Activated CD4-positive, alpha-beta T cell treated with anti-CD3 and anti-CD28 coated beads, Interleukin-2, amount 10 ng/mL, durations not matched to agents 24 days and 14 days (primary cell): Measurements from ENCODE around the gene ARFGAP3. TPM values are rescaled to one million over a fixed set of nuclear protein-coding genes. Genes with fewer than 3 reads are reported as not detected.
A peak's percentile ranks its signal among the peaks of the same experiment; 100 is the strongest.

Source experiments
- DNase-seq: peaks from one replicate; pipeline ENCODE4 v3.0.0; 2022
- H3K27ac Mint-ChIP-seq: one replicate; pipeline ENCODE4 v1.8.0; 2022; ENCODE audit warnings: mild to moderate bottlenecking, mixed read lengths
- H3K27me3 Mint-ChIP-seq: one replicate; pipeline ENCODE4 v1.8.0; 2022; ENCODE audit warnings: mixed read lengths
- H3K36me3 Mint-ChIP-seq: one replicate; pipeline ENCODE4 v1.8.0; 2022; ENCODE audit warnings: low read depth, mild to moderate bottlenecking, mixed read lengths
- H3K4me1 Mint-ChIP-seq: one replicate; pipeline ENCODE4 v1.8.0; 2021; ENCODE audit warnings: mixed read lengths
- H3K4me3 Mint-ChIP-seq: one replicate; pipeline ENCODE4 v1.8.0; 2022; ENCODE audit warnings: mild to moderate bottlenecking, moderate library complexity, mixed read lengths
- H3K9me3 Mint-ChIP-seq: one replicate; pipeline ENCODE4 v1.8.0; 2021; ENCODE audit warnings: mixed read lengths
- intact Hi-C: fragments of 100-400 bp; cut with micrococcal nuclease; formaldehyde crosslinking; loops from one replicate; pipeline ENCODE4 v1.15.1; 2023
- total RNA-seq: library from RNA; stranded (reverse); gene quantifications from 2 replicates; pipeline ENCODE4 v1.2.3, GENCODE V29; 2022

ARFGAP3 gene
- total RNA-seq, 1 donor from 2014 or later, result 34.8 TPM

DNA sequence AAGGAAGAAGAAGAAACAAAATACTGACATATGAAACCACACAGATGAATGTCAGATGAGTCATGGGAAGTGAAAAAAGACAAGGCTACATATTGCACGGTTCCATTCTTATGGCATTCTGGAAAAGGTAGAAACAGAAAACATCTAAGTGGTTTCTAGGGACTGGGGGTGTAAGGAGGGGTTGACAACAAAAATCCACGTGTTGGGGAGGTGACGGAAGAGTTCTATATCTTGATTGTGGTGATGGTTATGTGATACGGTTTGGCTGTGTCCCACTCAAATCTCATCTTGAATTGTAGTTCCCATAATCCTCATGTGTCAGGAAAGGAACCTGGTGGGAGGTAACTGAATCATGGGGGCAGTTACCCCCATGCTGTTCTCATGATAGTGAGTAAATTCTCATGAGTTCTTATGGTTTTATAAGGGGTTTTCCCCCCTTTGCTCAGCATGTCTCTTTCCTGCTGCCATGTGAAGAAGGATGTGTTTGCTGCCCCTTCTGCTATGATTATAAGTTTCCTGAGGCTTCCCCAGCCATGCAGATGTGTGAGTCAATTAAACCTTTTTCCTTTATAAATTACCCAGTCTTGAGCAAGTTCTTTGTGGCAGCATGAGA lies 6.4 kb upstream of the ARFGAP3 start:
- peaks cover 12% of the 10 kb centered on the region for H3K4me1 Mint-ChIP-seq
- intact Hi-C loops, result loop anchor here (1.0 to 10.0 kb wide), 4 partner anchors 32 to 324 kb away; partner anchors contain the start of genes TTLL1 and TTLL12

DNA sequence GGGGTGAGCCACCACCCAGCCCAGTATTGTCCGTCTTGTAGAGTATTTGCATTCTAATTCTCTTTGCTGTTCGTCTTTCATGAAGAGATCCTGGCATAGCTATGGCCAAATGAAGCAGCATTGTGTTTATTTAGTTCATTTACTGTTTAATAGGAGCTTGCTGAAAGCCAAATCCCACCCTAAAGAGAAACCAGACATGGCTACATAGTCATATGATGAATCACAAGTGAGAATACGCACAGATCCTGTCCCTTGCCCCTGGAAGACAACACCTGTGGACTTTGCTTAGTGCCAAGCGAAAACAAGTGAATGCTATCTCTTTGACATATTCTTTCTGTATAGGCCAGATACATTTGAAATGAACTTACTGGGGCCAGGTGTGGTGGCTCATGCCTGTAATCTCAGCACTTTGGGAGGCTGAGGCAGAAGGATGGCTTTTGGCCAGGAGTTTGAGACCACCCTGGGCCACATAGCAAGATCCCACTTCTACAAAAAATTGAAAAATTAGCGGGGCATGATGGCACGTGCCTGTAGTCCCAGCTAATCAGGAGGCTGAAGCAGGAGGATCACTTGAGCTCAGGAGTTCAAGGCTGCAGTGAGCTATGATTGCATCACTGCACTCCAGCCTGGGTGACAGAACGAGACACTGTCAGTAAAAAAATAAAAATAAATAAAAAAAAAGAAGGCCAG lies 5.1 kb upstream of the ARFGAP3 start:
- Mint-ChIP-seq H3K4me3 (no peak overlapping the region), H3K36me3 (peaks cover 9% of the 10 kb centered on the region), H3K4me1 (peaks cover 12% of the 10 kb centered on the region), H3K27ac (no peak overlapping the region), H3K9me3 (peaks cover 10% of the 10 kb centered on the region), H3K27me3 (peaks cover 5% of the 10 kb centered on the region)
- no peak for DNase-seq
- intact Hi-C loops, result loop anchor here (5.0 to 10.0 kb wide), 2 partner anchors 70 to 223 kb away; partner anchors contain the start of gene TTLL1

More for the DNA sequence above, 6.4 kb upstream of the ARFGAP3 start:
- Mint-ChIP-seq H3K27ac (peak overlapping the region; percentile 91), H3K4me3 (peak overlapping the region; percentile 13), H3K27me3 (peaks cover 5% of the 10 kb centered on the region), H3K9me3 (peaks cover 10% of the 10 kb centered on the region), H3K36me3 (peaks cover 9% of the 10 kb centered on the region)
- peak; percentile 62 for DNase-seq

DNA sequence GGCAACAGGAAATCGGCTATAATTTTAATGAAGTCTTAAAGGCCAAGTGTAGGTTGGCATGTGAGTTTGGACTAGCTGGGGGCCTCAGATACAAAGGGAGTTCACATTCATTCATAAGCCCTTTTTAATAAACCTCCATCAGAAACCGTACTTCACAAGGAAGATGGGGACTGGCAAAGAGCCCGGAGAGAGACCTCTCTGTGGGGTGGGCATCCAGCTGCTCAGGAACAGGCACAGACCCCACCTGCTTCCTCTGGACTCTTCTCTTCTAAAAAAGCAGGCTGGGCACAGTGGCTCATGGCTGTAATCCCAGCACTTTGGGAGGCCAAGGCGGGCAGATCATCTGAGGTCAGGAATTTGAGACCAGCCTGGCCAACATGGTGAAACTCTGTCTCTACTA lies 3.9 kb upstream of the ARFGAP3 start:
- no peak for DNase-seq
- no peak overlapping the region for H3K4me3 Mint-ChIP-seq
- H3K36me3 Mint-ChIP-seq, result peaks cover 9% of the 10 kb centered on the region
- H3K27ac Mint-ChIP-seq, result no peak overlapping the region
- intact Hi-C loops, result loop anchor here (5.0 to 10.0 kb wide), 2 partner anchors 71 to 224 kb away; partner anchors contain the start of gene TTLL1
- peaks cover 10% of the 10 kb centered on the region for H3K9me3 Mint-ChIP-seq
- peaks cover 16% of the 10 kb centered on the region for H3K4me1 Mint-ChIP-seq
- peaks cover 5% of the 10 kb centered on the region for H3K27me3 Mint-ChIP-seq

DNA sequence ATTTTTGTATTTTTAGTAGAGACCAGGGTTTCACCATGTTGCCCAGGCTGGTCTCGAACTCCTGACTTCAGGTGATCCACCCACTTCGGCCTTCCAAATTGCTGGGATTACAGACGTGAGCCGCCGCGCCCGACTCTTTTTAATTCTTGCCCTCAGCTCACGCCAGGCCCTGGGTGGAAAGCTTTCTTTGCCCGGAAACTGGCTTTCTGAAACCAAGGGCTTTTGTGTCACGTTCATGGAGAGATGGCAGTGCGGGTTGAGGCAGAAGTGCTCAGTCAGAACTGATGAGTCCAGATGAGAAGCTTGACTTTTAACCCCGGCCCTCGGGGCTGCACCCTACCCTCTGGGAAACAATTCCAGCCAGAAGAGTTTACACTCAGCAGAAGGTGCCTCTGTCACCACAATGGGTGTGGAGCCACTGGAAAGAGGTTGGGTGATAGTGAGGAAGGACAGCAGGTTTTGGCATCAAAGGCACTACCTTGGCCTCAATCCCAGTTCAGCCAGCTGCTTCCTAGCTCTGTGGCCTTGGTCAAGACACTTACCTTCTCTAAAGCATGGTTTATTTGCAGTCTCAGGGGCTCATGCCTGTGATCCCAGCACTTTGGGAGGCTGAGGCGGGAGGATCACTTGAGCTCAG lies 890 bp upstream of the ARFGAP3 start:
- intact Hi-C loops, result loop anchor here (5.0 kb wide), 1 partner anchor 159 kb away; the partner anchor contains the start of gene PACSIN2
- peak; percentile 64 for DNase-seq
- Mint-ChIP-seq H3K4me3 (peak overlapping the region; percentile 40), H3K27me3 (peaks cover 5% of the 10 kb centered on the region), H3K36me3 (no peaks in the 10 kb centered on the region), H3K4me1 (peaks cover 10% of the 10 kb centered on the region), H3K9me3 (peaks cover 4% of the 10 kb centered on the region), H3K27ac (peak overlapping the region; percentile 37)

DNA sequence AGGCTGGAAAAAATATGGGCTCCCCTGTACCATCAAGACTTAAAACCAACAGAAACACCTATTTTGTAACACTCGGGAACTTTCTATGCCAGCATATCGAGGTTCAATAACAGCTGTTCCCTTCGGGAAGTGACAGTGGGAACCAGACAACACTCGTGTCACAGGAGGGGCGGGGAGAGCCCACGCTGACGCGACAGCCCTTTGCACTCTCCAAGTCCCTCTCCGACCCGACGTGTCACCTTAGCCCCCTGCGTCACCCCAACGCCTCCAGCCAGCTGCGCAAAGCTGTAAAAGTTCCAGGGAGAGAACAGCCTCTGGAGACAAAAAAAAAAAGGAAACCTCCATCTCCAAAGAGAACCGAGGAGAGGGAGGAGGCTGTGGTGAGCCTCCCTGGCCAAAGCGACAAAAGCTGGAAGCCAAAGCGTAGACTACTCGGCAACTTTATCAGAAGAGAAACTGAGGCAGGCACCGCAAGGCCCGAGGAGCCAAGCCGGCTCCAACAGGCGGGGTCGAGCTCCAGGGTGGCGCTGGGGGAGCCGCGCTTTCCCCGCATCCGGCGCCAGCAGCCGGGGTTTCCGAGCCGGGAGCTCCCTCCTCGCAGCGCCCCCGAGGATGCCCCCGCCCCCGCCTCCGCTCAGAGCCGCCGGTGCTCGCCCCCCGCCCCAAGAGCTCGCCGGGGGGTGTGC lies 751 bp downstream of the ARFGAP3 start:
- peak; percentile 81 for DNase-seq
- H3K27ac Mint-ChIP-seq, result peak overlapping the region; percentile 95
- intact Hi-C loops, result loop anchor here (5.0 kb wide), 1 partner anchor 161 kb away; the partner anchor contains the start of gene PACSIN2
- no peaks in the 10 kb centered on the region for H3K36me3 Mint-ChIP-seq
- H3K9me3 Mint-ChIP-seq, result no peaks in the 10 kb centered on the region
- H3K27me3 Mint-ChIP-seq, result peaks cover 5% of the 10 kb centered on the region
- H3K4me1 Mint-ChIP-seq, result peaks cover 6% of the 10 kb centered on the region
- peak overlapping the region; percentile 95 for H3K4me3 Mint-ChIP-seq

DNA sequence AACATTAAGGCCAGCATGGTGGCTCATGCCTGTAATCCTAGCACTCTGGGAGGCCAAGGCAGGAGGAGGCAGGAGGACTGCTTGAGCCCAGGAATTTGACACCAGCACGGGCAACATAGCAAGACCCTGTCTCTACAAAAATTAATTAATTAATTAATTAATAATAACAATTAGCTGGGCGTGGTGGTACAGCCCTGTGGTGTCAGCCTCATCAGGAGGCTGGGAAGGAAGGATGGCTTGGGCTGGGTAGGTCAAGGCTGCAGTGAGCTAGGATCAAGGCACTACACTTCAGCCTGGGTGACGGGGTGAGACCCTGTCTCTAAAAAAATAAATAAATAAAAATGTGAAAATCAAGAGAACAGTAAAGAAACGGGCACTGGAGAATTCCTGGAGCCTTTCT lies 1.4 kb downstream of the ARFGAP3 start:
- Mint-ChIP-seq H3K4me3 (peak overlapping the region; percentile 95), H3K4me1 (peaks cover 6% of the 10 kb centered on the region), H3K9me3 (no peaks in the 10 kb centered on the region), H3K36me3 (no peaks in the 10 kb centered on the region), H3K27ac (peak overlapping the region; percentile 95), H3K27me3 (peaks cover 2% of the 10 kb centered on the region)
- intact Hi-C loops, result loop anchor here (5.0 kb wide), 1 partner anchor 162 kb away; the partner anchor contains the start of gene PACSIN2
- DNase-seq, result no peak

DNA sequence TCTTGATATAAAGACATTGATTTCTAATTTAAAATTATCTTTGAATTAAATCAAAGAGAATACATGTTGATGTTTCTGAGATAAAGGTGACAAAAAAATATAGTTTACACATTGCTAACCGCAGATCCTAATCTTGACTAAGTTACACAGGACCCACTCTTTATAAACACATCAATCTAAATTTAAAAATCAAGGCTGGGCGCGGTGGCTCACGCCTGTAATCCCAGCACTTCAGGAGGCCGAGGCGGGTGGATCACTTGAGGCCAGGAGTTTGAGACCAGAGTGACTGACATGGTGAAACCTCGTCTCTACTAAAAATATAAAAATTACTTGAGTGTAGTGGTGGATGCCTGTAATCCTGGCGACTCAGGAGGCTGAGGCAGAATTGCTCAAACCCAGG lies 1.9 kb downstream of the ARFGAP3 start:
- H3K4me1 Mint-ChIP-seq, result peaks cover 6% of the 10 kb centered on the region
- H3K36me3 Mint-ChIP-seq, result peaks cover 2% of the 10 kb centered on the region
- no peaks in the 10 kb centered on the region for H3K27me3 Mint-ChIP-seq
- DNase-seq, result no peak
- no peaks in the 10 kb centered on the region for H3K9me3 Mint-ChIP-seq
- intact Hi-C loops, result loop anchor here (5.0 kb wide), 1 partner anchor 162 kb away; the partner anchor contains the start of gene PACSIN2
- H3K4me3 Mint-ChIP-seq, result peak overlapping the region; percentile 66
- no peak overlapping the region for H3K27ac Mint-ChIP-seq

DNA sequence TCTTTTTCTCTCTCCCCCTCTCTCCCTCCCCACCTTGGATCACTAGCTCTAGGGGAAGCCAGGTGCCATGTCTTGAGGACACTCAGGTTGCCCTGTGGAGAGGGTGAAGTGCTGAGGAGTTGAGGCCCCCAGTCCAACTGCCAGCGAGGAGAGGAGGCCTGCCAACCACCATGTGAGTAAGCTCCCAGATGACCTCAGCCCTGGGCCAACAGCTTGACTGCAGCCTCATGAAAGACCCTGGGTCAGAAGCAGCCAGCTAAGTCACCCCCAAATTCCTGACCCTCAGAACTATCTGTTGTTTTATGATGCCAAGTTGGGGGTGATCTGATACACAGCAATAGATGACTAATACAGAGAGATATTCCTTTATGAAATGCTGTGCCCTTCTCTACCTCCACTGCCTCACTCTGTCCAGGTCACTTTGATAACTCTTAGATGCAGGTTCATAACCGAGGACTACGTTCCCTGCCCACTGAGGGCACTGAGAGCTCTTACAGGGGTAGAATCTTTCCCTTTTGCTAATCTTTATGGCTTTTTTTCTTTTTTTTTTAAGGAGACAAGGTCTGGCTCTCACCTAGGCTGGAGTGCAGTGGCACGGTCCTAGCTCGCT lies 8.0 kb downstream of the ARFGAP3 start:
- DNase-seq, result no peak
- intact Hi-C loops, result loop anchor here (10.0 kb wide), 1 partner anchor 194 kb away; no protein-coding TSS in a partner anchor
- no peaks in the 10 kb centered on the region for H3K27me3 Mint-ChIP-seq
- no peak overlapping the region for H3K4me3 Mint-ChIP-seq
- H3K27ac Mint-ChIP-seq, result no peak overlapping the region
- peaks cover 26% of the 10 kb centered on the region for H3K36me3 Mint-ChIP-seq
- H3K9me3 Mint-ChIP-seq, result no peaks in the 10 kb centered on the region
- peaks cover 6% of the 10 kb centered on the region for H3K4me1 Mint-ChIP-seq

DNA sequence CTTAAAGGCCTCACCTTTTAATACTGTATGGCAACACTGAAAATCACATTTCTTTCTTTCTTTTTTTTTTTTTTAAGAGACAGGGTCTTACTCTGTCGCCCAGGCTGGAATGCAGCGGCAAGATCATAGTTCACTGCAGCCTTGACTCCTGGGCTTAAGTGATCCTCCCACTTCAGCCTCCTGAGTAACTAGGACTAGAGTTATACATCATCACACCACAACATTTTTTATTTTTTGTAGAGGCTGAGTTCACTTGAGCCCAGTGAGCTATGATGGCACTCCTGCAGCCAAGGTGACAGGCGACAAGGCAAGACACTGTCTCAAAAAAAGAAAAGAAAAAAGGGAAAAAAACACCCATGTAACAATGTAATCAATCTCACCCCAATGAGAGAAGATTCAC lies 10.0 kb downstream of the ARFGAP3 start:
- Mint-ChIP-seq H3K27ac (no peak overlapping the region), H3K9me3 (no peaks in the 10 kb centered on the region), H3K36me3 (peaks cover 35% of the 10 kb centered on the region), H3K4me3 (no peak overlapping the region), H3K27me3 (no peaks in the 10 kb centered on the region), H3K4me1 (peaks cover 14% of the 10 kb centered on the region)
- intact Hi-C loops, result loop anchor here (10.0 kb wide), 1 partner anchor 192 kb away; no protein-coding TSS in a partner anchor
- no peak for DNase-seq

DNA sequence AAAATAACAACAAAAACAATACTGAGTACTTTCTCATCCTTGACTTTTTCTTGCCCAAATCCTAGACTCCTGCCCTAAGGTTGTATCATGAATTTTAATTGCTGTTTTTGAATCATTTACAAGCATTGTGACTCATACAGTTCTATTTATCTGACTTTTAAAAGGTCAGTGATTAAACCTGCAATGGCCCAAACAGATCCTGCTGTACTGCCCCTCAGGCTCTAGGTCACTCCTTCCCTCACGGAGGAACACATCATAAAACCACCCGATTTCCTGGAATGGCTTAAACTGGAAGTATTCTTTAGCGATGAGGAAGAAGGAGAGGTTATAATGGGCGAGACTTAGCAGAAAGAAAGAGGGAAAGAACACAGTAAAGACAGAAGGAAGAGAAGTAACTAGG lies 12.3 kb downstream of the ARFGAP3 start:
- Mint-ChIP-seq H3K4me1 (peaks cover 19% of the 10 kb centered on the region), H3K27me3 (no peaks in the 10 kb centered on the region), H3K4me3 (no peak overlapping the region), H3K9me3 (no peaks in the 10 kb centered on the region), H3K36me3 (peaks cover 43% of the 10 kb centered on the region), H3K27ac (no peak overlapping the region)
- no peak for DNase-seq
- intact Hi-C loops, result loop anchor here (10.0 kb wide), 1 partner anchor 190 kb away; no protein-coding TSS in a partner anchor

DNA sequence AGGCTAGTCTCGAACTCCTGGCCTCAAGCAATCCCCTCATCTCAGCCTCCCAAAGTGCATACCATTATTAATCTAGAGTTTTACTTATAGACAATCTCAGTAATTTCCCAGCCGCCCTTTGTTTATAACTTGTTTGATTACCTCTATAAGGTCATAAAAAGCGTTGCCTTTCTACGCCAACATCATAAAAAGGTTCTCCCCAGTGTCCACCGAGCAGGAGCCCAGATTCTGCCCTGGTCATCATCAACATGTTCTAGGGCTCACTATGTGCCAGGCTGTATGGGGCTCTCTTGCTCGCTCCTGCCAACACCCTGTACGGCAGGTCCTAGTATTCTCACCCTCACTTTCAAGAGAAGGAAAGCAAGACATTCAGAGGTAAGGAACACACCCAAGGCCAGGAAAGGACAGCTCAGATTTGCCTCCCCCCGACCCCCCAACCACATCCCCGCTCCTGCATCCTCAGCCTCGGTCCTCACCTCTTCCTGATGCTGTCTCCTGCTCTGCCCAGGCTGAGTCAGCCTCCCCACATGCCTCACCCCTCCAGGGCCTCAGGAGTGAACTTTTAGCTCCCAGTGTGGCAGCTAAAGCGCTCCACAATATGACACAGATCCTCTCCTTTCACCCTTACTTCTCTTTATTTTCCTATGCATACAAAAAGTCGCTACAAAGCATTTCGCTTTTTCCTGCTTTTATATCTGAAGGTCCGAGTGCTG lies 14.3 kb downstream of the ARFGAP3 start:
- DNase-seq, result no peak
- Mint-ChIP-seq H3K4me1 (peaks cover 19% of the 10 kb centered on the region), H3K27me3 (no peaks in the 10 kb centered on the region), H3K9me3 (no peaks in the 10 kb centered on the region), H3K27ac (no peak overlapping the region), H3K4me3 (no peak overlapping the region), H3K36me3 (peaks cover 45% of the 10 kb centered on the region)
- intact Hi-C loops, result loop anchor here (10.0 kb wide), 1 partner anchor 188 kb away; no protein-coding TSS in a partner anchor

DNA sequence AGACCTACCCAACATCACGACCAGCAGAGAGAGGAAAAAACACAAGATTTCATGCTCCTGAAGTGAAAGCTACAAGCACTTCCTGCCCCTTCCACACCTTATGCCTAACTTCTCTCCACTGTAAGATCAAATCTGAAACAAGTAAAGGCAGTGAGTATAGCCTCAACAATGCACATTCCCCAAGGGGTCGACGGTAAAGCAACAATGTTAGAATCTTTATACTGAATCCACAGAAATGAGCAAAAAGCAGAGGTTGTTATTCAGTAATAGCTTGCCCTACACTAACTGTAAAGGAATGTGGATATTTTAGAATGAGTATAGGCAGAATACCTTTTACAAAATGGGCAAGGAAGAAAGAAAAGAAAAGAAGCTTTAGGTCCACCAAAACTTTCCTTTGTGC lies 15.6 kb downstream of the ARFGAP3 start:
- intact Hi-C loops, result loop anchor here (10.0 kb wide), 1 partner anchor 187 kb away; no protein-coding TSS in a partner anchor
- Mint-ChIP-seq H3K4me3 (no peak overlapping the region), H3K36me3 (peaks cover 43% of the 10 kb centered on the region), H3K4me1 (peaks cover 19% of the 10 kb centered on the region), H3K27me3 (no peaks in the 10 kb centered on the region), H3K27ac (no peak overlapping the region), H3K9me3 (no peaks in the 10 kb centered on the region)
- no peak for DNase-seq
